ENCODE results near the gene ARAF. TPM values are rescaled to one million over a fixed set of nuclear protein-coding genes. Genes with fewer than 3 reads are reported as not detected.
"Not testable (repeated sequence)": the region's sequence is repeated elsewhere in the genome, so short reads cannot be mapped to it uniquely, and the experiment has no call there.

Gene ARAF
- polyA plus RNA-seq, 3 donors from 2014 or later = 53.5 to 122 (median 68.5) TPM

- H3K9me3 Mint-ChIP-seq = no peaks in the 10 kb centered on the region
- H3K4me1 Mint-ChIP-seq = peaks cover 26 to 30% of the 10 kb centered on the region in 2 donors
- H3K4me3 Mint-ChIP-seq = peak overlapping the region; percentile 30 to 82 (median 56)
- no peak for DNase-seq
- peaks cover 0 to 4% (median 3%) of the 10 kb centered on the region in 3 donors for H3K36me3 Mint-ChIP-seq
- H3K27me3 Mint-ChIP-seq (ENCODE audit: low read depth in 3 of 3) = peaks cover 0 to 4% (median 4%) of the 10 kb centered on the region in 3 donors
- H3K27ac Mint-ChIP-seq = peak overlapping the region in 5 of 6 donors; percentile 3 to 61 (median 41)
Observed at GRCh38 chrX:47583240-47583861, 22.3 kb downstream of the ARAF start.

- Mint-ChIP-seq H3K4me3 (no peak overlapping the region), H3K4me1 (peaks cover 23 to 30% of the 10 kb centered on the region in 2 donors), H3K27ac (peak overlapping the region in 1 of 6 donors; percentile 25), H3K27me3 (ENCODE audit: low read depth in 3 of 3) (peaks cover 0 to 4% (median 0%) of the 10 kb centered on the region in 3 donors), H3K36me3 (peaks cover 0 to 4% (median 3%) of the 10 kb centered on the region in 3 donors), H3K9me3 (no peaks in the 10 kb centered on the region)
- DNase-seq = no peak
Observed at GRCh38 chrX:47584714-47585113, 23.7 kb downstream of the ARAF start.

DNA sequence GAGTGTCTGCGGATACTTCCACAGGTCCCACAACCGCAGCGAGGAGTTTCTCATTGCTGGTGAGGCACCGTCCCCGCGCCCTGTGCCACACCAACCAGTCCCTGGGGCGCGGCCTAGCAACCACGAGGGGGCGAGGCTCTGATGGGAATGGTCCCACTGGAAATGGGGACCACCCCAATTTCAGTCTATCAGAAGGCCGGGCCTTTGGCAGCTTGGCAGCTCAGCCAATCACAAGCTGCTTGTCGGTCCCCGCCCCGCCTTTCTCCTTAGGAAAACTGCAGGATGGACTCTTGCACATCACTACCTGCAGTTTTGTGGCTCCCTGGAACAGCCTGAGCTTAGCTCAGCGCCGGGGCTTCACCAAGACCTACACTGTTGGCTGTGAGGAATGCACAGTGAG lies 24.3 kb downstream of the ARAF start:
- H3K27ac Mint-ChIP-seq = no peak overlapping the region
- no peaks in the 10 kb centered on the region for H3K9me3 Mint-ChIP-seq

DNA sequence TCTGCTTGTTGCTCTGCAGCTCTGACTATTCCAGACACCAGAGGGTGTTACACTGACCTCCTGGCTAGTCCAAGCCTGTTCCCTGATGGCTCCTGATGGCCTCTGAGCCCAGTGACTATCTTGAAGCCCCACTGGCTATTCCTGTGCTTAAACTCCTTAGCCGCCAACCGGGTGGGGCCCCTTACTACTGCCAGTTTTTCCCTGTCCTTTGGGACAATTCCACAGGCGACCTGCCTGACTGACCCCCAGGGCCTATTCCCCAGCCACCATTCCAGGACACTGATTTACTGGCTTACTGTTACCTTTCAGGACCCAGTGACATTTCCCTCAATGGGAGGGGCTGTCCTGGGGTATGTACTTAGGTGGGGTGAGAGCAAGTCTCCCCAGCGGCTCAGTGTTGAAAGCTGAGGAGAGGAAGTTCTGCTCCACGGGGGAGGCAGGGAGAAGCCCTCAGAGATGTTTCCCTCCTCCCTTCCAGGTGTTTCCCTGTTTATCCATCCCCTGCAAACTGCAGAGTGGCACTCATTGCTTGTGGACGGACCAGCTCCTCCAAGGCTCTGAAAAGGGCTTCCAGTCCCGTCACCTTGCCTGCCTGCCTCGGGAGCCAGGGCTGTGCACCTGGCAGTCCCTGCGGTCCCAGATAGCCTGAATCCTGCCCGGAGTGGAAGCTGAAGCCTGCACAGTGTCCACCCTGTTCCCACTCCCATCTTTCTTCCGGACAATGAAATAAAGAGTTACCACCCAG lies 25.2 kb downstream of the ARAF start:
- peak overlapping the region in 1 of 6 donors; percentile 58 for H3K27ac Mint-ChIP-seq
- H3K4me1 Mint-ChIP-seq = peaks cover 21 to 29% of the 10 kb centered on the region in 2 donors
- peaks cover 0 to 5% (median 0%) of the 10 kb centered on the region in 3 donors for H3K27me3 Mint-ChIP-seq (ENCODE audit: low read depth in 3 of 3)
- DNase-seq = no peak
- peaks cover 0 to 4% (median 3%) of the 10 kb centered on the region in 3 donors for H3K36me3 Mint-ChIP-seq
- no peak overlapping the region for H3K4me3 Mint-ChIP-seq
- no peaks in the 10 kb centered on the region for H3K9me3 Mint-ChIP-seq

More for the DNA sequence above, 24.3 kb downstream of the ARAF start:
- DNase-seq = no peak
- H3K4me3 Mint-ChIP-seq = no peak overlapping the region
- peaks cover 0 to 5% (median 0%) of the 10 kb centered on the region in 3 donors for H3K27me3 Mint-ChIP-seq (ENCODE audit: low read depth in 3 of 3)
- peaks cover 0 to 4% (median 3%) of the 10 kb centered on the region in 3 donors for H3K36me3 Mint-ChIP-seq
- peaks cover 23 to 30% of the 10 kb centered on the region in 2 donors for H3K4me1 Mint-ChIP-seq

DNA sequence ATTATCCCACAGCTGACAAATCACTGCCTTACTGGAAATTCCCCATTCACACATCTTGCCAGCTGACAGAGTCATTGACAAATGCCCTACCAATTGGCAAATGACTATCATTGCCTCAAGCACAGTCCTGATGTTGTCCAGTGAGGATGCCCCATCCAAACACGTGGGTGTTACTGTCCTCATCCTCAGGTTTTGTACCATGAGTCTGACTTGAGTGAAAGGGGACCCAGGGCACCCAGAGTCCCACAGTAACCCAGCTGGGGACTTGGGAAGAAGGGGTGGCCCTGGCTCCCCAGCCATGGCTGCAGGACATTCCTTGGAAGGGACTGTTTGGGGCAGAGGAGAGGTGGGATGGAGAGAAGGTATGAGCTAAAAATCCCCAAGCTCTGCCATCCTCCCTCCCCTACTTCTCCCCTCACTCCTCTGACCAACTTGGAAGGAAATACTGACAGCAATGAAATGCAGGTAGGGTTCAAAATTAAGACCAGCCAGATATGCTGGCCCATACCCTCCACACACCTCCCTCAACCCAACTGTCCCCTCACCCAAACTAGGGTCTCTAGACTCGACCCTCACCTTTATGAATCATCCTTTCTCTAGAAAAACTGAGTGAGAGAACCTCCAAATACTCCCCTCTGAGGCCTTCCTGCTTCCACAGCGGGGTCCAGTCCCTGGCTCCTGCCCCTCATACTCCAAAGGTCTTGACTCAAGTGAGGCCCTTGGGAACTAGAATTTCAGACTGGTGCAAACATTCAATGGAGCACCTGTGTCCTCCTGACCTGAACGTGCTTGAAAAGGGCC lies 26.3 kb downstream of the ARAF start:
- peaks cover 0 to 5% (median 0%) of the 10 kb centered on the region in 3 donors for H3K27me3 Mint-ChIP-seq (ENCODE audit: low read depth in 3 of 3)
- H3K4me3 Mint-ChIP-seq = no peak overlapping the region
- peaks cover 11 to 18% of the 10 kb centered on the region in 2 donors for H3K4me1 Mint-ChIP-seq
- H3K27ac Mint-ChIP-seq = no peak overlapping the region
- no peaks in the 10 kb centered on the region for H3K9me3 Mint-ChIP-seq
- peaks cover 0 to 4% (median 3%) of the 10 kb centered on the region in 3 donors for H3K36me3 Mint-ChIP-seq
- no peak for DNase-seq

DNA sequence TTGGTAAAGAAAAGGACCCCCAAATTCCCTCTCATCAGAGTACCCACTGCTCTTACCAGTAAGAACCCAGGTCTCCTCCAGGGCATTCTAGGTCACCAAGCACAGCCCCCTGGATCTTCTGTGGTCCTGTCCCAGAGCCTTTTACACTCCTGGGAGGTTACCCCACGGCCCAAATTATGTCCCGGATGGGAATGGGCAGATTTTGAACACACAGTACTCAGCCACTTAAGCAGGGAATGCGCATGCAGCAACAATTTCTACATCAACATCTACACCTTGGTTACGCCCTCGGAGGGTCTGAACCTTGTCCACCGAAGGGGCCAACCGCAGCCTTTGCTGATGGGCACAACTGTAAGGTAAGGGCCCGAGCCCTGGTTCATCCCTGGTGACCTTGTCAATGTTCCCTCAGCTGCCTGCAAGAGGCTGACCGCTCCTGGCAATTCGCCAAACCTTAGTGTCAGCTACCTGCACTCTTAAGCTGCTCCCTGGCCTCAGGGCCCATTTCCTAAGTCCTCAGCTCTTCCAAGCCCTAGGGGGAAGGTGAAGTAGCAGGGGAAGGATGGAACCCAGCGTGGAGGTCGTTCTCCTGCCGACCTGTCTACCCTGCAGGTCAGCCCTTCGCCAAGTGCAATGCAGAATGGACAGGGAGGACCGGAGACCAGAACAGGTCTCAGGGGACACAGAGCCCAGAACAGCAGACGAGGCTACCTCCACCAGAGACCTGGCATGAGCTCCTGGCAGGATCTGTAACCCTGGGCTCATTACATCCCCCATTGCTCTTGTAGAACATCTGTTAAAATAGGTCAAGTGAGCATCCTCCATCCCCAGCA lies 27.1 kb downstream of the ARAF start:
- Mint-ChIP-seq H3K9me3 (no peaks in the 10 kb centered on the region), H3K4me3 (no peak overlapping the region), H3K27ac (no peak overlapping the region), H3K27me3 (ENCODE audit: low read depth in 3 of 3) (peaks cover 0 to 5% (median 0%) of the 10 kb centered on the region in 3 donors), H3K4me1 (peaks cover 7 to 10% of the 10 kb centered on the region in 2 donors), H3K36me3 (peaks cover 0 to 4% (median 3%) of the 10 kb centered on the region in 3 donors)
- no peak for DNase-seq

DNA sequence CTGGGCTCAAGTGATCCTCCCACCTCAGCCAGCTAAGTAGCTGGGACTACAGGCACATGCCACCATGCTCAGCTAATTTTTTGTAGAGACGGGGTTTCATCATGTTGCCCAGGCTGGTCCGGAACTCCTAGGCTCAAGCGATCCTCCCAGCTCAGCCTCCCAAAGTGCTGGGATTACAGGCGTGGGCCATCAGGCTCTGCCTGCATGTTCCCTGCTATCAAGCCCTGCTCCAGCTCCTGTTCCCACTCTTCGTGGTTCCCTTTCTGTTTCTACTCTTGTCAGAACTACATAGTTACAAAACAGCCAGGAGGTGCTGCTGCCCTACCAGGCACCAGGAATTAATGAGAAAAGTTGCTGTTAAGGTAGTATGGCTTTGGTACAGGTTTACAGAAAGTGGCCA lies 30.0 kb downstream of the ARAF start:
- no peak for DNase-seq
- Mint-ChIP-seq H3K9me3 (no peaks in the 10 kb centered on the region), H3K4me1 (peaks cover 4 to 6% of the 10 kb centered on the region in 2 donors), H3K27ac (no peak overlapping the region), H3K27me3 (ENCODE audit: low read depth in 3 of 3) (peaks cover 0 to 4% (median 3%) of the 10 kb centered on the region in 3 donors), H3K36me3 (peaks cover 0 to under 1% (median 0%) of the 10 kb centered on the region in 3 donors), H3K4me3 (no peak overlapping the region)

GRCh38 chrX:47593522-47593921 lies 32.5 kb downstream of the ARAF start:
- peaks cover 2 to 4% (median 3%) of the 10 kb centered on the region in 3 donors for H3K27me3 Mint-ChIP-seq (ENCODE audit: low read depth in 3 of 3)
- H3K9me3 Mint-ChIP-seq = peaks cover 0 to 19% (median 9%) of the 10 kb centered on the region in 6 donors
- no peak overlapping the region for H3K27ac Mint-ChIP-seq
- DNase-seq = no peak
- peaks cover 0 to 8% (median 0%) of the 10 kb centered on the region in 3 donors for H3K36me3 Mint-ChIP-seq
- H3K4me1 Mint-ChIP-seq = peaks cover 9 to 10% of the 10 kb centered on the region in 2 donors
- no peak overlapping the region for H3K4me3 Mint-ChIP-seq

DNA sequence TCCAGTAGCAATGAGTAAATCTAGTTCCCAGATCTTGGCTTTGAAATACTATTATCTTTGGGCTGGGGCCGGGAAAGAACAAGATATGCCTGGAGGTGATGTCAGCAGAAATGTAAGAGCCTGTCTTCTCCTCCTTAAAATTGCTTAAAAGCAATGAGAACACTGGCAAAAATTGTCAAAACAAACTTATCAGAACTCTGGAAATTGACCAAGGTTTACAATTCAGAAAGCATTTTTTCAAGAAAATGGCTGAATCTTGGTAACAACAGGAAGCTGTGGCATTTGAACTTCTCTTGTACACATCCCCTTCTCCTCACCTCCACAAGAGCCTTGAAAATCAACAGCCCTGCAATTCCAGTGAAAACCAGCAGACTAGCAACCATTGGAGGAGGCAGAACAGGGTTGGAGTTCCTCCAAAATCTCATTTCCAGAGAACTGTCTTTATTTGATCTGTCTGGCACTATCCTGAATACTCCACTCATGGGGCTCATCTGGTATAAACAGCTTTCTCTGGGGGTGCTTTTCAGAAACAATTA lies 34.8 kb downstream of the ARAF start:
- Mint-ChIP-seq H3K27me3 (ENCODE audit: low read depth in 3 of 3) (peaks cover 0 to 5% (median 3%) of the 10 kb centered on the region in 3 donors), H3K4me3 (no peak overlapping the region), H3K4me1 (peaks cover 9 to 10% of the 10 kb centered on the region in 2 donors), H3K27ac (no peak overlapping the region), H3K36me3 (peaks cover 0 to 14% (median 0%) of the 10 kb centered on the region in 3 donors), H3K9me3 (peaks cover 0 to 28% (median 17%) of the 10 kb centered on the region in 6 donors)
- no peak for DNase-seq

DNA sequence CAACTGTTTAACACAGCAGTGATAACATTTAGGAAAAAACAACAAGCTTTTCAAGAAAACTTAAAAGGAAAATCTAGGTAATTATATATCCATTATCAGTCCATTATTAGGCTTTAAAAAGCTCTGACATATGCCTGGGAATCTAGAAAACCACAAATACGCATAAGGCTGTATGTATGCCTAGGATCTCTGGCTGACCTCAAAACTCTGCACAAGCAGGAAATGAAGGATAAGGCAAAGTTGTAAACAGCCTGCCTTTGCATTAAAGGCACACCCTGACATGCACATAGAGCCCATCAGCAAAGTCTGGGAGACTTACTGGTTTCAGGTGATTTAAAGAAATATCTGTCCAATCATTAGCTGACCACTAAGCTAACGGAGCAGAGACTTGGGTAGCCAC lies 35.3 kb downstream of the ARAF start:
- Mint-ChIP-seq H3K27me3 (ENCODE audit: low read depth in 3 of 3) (peaks cover 0 to 7% (median 3%) of the 10 kb centered on the region in 3 donors), H3K4me1 (peaks cover 9 to 10% of the 10 kb centered on the region in 2 donors), H3K9me3 (peaks cover 0 to 28% (median 17%) of the 10 kb centered on the region in 6 donors), H3K4me3 (no peak overlapping the region), H3K27ac (no peak overlapping the region), H3K36me3 (peaks cover 0 to 14% (median 0%) of the 10 kb centered on the region in 3 donors)
- DNase-seq = no peak

GRCh38 chrX:47597222-47597621 lies 36.2 kb downstream of the ARAF start:
- H3K9me3 Mint-ChIP-seq = peaks cover 0 to 28% (median 17%) of the 10 kb centered on the region in 6 donors
- H3K27ac Mint-ChIP-seq = no peak overlapping the region
- peaks cover 9 to 10% of the 10 kb centered on the region in 2 donors for H3K4me1 Mint-ChIP-seq
- peaks cover 0 to 14% (median 0%) of the 10 kb centered on the region in 3 donors for H3K36me3 Mint-ChIP-seq
- H3K4me3 Mint-ChIP-seq = no peak overlapping the region
- peaks cover 0 to 9% (median 3%) of the 10 kb centered on the region in 3 donors for H3K27me3 Mint-ChIP-seq (ENCODE audit: low read depth in 3 of 3)
- no peak for DNase-seq

- Mint-ChIP-seq H3K9me3 (peaks cover 2 to 11% (median 7%) of the 10 kb centered on the region in 6 donors), H3K27me3 (ENCODE audit: low read depth in 3 of 3) (peaks cover 2 to 14% (median 5%) of the 10 kb centered on the region in 3 donors)
- H3K4me3 Mint-ChIP-seq, DNase-seq, H3K27ac Mint-ChIP-seq, H3K36me3 Mint-ChIP-seq, H3K4me1 Mint-ChIP-seq: not testable (repeated sequence)
Observed at GRCh38 chrX:47603125-47603524, 42.1 kb downstream of the ARAF start.

Measured in immature natural killer cell (primary cell).